Suprapubic skin (tissue), 4 donors: Measurements from ENCODE around the gene MAP4K5.

Experiments used
- CTCF ChIP-seq, 2 donors: fragments of 200-600 bp in 1 of 2; fragments of 450-650 bp in 1 of 2; sonication (generic) in 1 of 2; IDR thresholded peaks; one replicate each; pipeline ENCODE4 v1.5.1; 2016 to 2019; ENCODE audit warnings: antibody characterized with exemption in 2 of 2, mild to moderate bottlenecking in 1 of 2, moderate library complexity in 1 of 2
- EP300 ChIP-seq: sonication (generic); formaldehyde crosslinking; IDR thresholded peaks from one replicate; pipeline ENCODE4 v1.6.1; 2017; ENCODE audit warnings: antibody characterized with exemption
- POLR2A ChIP-seq, 2 donors: fragments of 450-650 bp; IDR thresholded peaks; one replicate each; pipeline ENCODE4 v1.6.1; 2017; ENCODE audit warnings: antibody characterized with exemption in 2 of 2, mild to moderate bottlenecking in 2 of 2, moderate library complexity in 2 of 2
- POLR2AphosphoS5 ChIP-seq, 3 donors: sonication (generic); formaldehyde crosslinking; IDR thresholded peaks; one replicate each; pipeline ENCODE4 v1.6.1; 2017; ENCODE audit warnings: antibody characterized with exemption in 3 of 3

- TF ChIP-seq CTCF (IDR thresholded peaks at IDR 0.05) (no peak), POLR2A (IDR thresholded peaks at IDR 0.05) (no peak), EP300 (no peak), POLR2AphosphoS5 (IDR thresholded peaks at IDR 0.05) (no peak)
Measured at GRCh38 chr14:50373959-50374358, 158.4 kb downstream of the MAP4K5 start.
